PC-3 (cell line): ENCODE measurements around the gene LCNL1. TPM values are rescaled to one million over a fixed set of nuclear protein-coding genes. Genes with fewer than 3 reads are reported as not detected.

Source experiments
- ATAC-seq: fragments of 200-7000 bp; cut with Tn5 transposase; 2 replicates; pipeline ENCODE4 v1.9.1; 2020; ENCODE audit warnings: mild to moderate bottlenecking, moderate library complexity
- BruUV-seq: library from RNA; stranded (reverse); fragments of 400-500 nt; replicated peaks from 2 replicates; lab custom pipeline; 2021; lab: Mats Ljungman, UMichigan
- CTCF ChIA-PET: fragments of 300-600 bp; sonication (Branson Sonifier 250); formaldehyde crosslinking; loops from one replicate; lab custom pipeline; 2022; ENCODE audit warnings: antibody characterized with exemption; lab: Charles Lee
- POLR2A ChIA-PET: fragments of 300-600 bp; sonication (Branson Sonifier 250); formaldehyde crosslinking; loops from one replicate; lab custom pipeline; 2022; ENCODE audit warnings: antibody characterized with exemption; ENCODE audit not compliant: unreplicated experiment; lab: Charles Lee
- DNase-seq: peaks from one replicate; pipeline ENCODE4 v3.0.0-alpha.2; 2015
- H2AFZ ChIP-seq: fragments of 300-600 bp; sonication (generic); 2 replicates; pipeline ENCODE4 v1.6.0; 2016; ENCODE audit warnings: antibody characterized with exemption, low read length
- H3F3A ChIP-seq: fragments of 300-600 bp; sonication (generic); one replicate; pipeline ENCODE4 v1.6.0; 2017; ENCODE audit warnings: antibody characterized with exemption, low read length, control low read depth, mild to moderate bottlenecking; ENCODE audit not compliant: unreplicated experiment
- H3K27ac ChIP-seq: fragments of 300-600 bp; sonication (generic); 2 replicates; pipeline ENCODE4 v1.5.1; 2016; ENCODE audit warnings: mild to moderate bottlenecking, low read length
- H3K27me3 ChIP-seq: fragments of 300-600 bp; sonication (generic); 2 replicates; pipeline ENCODE4 v1.6.1; 2016; ENCODE audit warnings: low read length, mixed read lengths
- H3K36me3 ChIP-seq: fragments of 300-600 bp; sonication (generic); 2 replicates; pipeline ENCODE4 v1.6.1; 2016; ENCODE audit warnings: low read depth, mixed run types, low read length, mixed read lengths
- H3K4me1 ChIP-seq: fragments of 300-600 bp; sonication (generic); 2 replicates; pipeline ENCODE4 v1.5.1; 2016; ENCODE audit warnings: low read length; ENCODE audit not compliant: insufficient read depth
- H3K4me2 ChIP-seq: fragments of 300-600 bp; sonication (generic); 2 replicates; pipeline ENCODE4 v1.6.0; 2016; ENCODE audit warnings: low read length
- H3K4me3 ChIP-seq: fragments of 300-600 bp; sonication (generic); 2 replicates; pipeline ENCODE4 v1.5.1; 2016; ENCODE audit warnings: mild to moderate bottlenecking, low read length, mixed read lengths
- H3K79me2 ChIP-seq: fragments of 300-600 bp; sonication (generic); 2 replicates; pipeline ENCODE4 v1.6.1; 2017; ENCODE audit warnings: low read length, mixed read lengths
- H3K9ac ChIP-seq: fragments of 300-600 bp; sonication (generic); 2 replicates; pipeline ENCODE4 v1.6.0; 2016; ENCODE audit warnings: mild to moderate bottlenecking, low read length
- H3K9me2 ChIP-seq: fragments of 300-600 bp; sonication (generic); replicated peaks from 2 replicates; pipeline ENCODE4 v1.6.1; 2016; ENCODE audit warnings: mixed run types, low read length, mixed read lengths
- H3K9me3 ChIP-seq: fragments of 300-600 bp; sonication (generic); 2 replicates; pipeline ENCODE4 v1.6.1; 2016; ENCODE audit warnings: low read length, mixed read lengths
- H4K20me1 ChIP-seq: fragments of 300-600 bp; sonication (generic); 2 replicates; pipeline ENCODE4 v1.6.1; 2016; ENCODE audit warnings: low read length, mixed read lengths
- EZH2 ChIP-seq: fragments of 300-600 bp; sonication (generic); IDR thresholded peaks from one replicate; pipeline ENCODE4 v1.6.1; 2017; ENCODE audit warnings: antibody characterized with exemption, mild to moderate bottlenecking, low read length; ENCODE audit not compliant: unreplicated experiment
- EZH2phosphoT487 ChIP-seq: fragments of 300-600 bp; sonication (generic); IDR thresholded peaks from 2 replicates; pipeline ENCODE4 v1.6.1; 2018; ENCODE audit warnings: mild to moderate bottlenecking, antibody characterized with exemption, low read length, borderline replicate concordance
- intact Hi-C: fragments of 100-400 bp; cut with micrococcal nuclease; formaldehyde crosslinking; loops from 2 replicates; pipeline ENCODE4 v1.9.0; 2023
- total RNA-seq: library from RNA; depleted of rRNA; stranded (reverse); fragments of >200 nt; gene quantifications from 2 replicates; pipeline ENCODE4 v1.2.3, GENCODE V29; 2014
- TF ChIP-seq, protein P1 (sequence below): fragments of 300-600 bp; sonication (generic); conservative IDR thresholded peaks from 2 replicates; pipeline ENCODE4 v1.5.1; 2017; ENCODE audit warnings: antibody characterized with exemption, low read depth, mild to moderate bottlenecking, low read length

Gene LCNL1
- total RNA-seq, 1 experiment from 2014 or later, result not detected

DNA sequence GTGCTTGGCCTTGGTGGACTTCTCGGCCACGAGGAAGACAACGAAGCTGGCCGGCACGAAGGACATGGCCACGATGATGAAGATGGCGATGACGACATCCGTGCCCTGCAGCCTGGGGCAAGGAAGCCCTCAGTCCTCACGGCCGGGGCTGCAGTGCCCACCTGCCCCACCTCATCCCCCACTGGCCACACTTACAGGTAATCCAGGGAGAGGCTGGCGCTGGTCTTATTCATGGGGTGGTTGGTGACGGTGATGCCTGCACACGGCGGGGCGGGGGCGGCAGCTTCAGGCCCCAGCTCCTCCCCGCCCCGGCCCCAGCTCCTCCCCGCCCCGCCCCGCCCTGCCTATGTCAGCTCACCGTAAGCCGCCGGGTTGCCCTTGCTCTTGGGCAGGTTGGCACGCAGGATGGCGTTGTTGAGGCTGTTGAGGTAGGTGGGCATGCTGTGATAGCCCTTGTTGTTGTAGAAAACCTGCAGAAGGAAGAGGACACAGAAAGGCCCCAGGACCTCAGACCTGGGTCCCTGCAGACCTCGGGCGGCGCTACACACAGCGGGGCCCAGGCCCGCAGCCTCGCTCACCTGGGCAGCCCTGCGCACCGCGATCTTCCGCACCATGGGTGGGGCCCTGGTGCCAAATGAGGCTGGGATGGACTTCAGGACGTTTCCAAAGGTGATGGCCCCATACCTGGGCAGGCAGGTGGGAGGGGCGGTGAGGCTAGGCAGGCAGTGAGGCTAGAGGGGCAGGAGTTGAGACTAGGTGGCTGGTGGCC is 29.3 kb downstream of the LCNL1 start:
- no peaks in the 10 kb centered on the region for H3K27me3 ChIP-seq
- no peak overlapping the region for H3K9ac ChIP-seq
- TF ChIP-seq, protein P1, sequence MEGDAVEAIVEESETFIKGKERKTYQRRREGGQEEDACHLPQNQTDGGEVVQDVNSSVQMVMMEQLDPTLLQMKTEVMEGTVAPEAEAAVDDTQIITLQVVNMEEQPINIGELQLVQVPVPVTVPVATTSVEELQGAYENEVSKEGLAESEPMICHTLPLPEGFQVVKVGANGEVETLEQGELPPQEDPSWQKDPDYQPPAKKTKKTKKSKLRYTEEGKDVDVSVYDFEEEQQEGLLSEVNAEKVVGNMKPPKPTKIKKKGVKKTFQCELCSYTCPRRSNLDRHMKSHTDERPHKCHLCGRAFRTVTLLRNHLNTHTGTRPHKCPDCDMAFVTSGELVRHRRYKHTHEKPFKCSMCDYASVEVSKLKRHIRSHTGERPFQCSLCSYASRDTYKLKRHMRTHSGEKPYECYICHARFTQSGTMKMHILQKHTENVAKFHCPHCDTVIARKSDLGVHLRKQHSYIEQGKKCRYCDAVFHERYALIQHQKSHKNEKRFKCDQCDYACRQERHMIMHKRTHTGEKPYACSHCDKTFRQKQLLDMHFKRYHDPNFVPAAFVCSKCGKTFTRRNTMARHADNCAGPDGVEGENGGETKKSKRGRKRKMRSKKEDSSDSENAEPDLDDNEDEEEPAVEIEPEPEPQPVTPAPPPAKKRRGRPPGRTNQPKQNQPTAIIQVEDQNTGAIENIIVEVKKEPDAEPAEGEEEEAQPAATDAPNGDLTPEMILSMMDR, result no peak
- no peak for TF ChIP-seq EZH2
- no peak for TF ChIP-seq EZH2phosphoT487
- no peak overlapping the region for H2AFZ ChIP-seq
- no TSS peak for BruUV-seq
- CTCF ChIA-PET, result no interaction called here
- H3K9me3 ChIP-seq, result no peaks in the 10 kb centered on the region
- H3K4me2 ChIP-seq, result no peak overlapping the region
- ATAC-seq (no peak), DNase-seq (no peak)
- no peaks in the 10 kb centered on the region for H3K9me2 ChIP-seq
- H3K4me3 ChIP-seq, result no peak overlapping the region
- H3K79me2 ChIP-seq, result no peaks in the 10 kb centered on the region
- no peak overlapping the region for H3K27ac ChIP-seq
- no peaks in the 10 kb centered on the region for H4K20me1 ChIP-seq
- POLR2A ChIA-PET, result no interaction called here
- H3F3A ChIP-seq, result no peaks in the 10 kb centered on the region
- no peaks in the 10 kb centered on the region for H3K4me1 ChIP-seq
- no peaks in the 10 kb centered on the region for H3K36me3 ChIP-seq
- intact Hi-C loops, result no loop called here

DNA sequence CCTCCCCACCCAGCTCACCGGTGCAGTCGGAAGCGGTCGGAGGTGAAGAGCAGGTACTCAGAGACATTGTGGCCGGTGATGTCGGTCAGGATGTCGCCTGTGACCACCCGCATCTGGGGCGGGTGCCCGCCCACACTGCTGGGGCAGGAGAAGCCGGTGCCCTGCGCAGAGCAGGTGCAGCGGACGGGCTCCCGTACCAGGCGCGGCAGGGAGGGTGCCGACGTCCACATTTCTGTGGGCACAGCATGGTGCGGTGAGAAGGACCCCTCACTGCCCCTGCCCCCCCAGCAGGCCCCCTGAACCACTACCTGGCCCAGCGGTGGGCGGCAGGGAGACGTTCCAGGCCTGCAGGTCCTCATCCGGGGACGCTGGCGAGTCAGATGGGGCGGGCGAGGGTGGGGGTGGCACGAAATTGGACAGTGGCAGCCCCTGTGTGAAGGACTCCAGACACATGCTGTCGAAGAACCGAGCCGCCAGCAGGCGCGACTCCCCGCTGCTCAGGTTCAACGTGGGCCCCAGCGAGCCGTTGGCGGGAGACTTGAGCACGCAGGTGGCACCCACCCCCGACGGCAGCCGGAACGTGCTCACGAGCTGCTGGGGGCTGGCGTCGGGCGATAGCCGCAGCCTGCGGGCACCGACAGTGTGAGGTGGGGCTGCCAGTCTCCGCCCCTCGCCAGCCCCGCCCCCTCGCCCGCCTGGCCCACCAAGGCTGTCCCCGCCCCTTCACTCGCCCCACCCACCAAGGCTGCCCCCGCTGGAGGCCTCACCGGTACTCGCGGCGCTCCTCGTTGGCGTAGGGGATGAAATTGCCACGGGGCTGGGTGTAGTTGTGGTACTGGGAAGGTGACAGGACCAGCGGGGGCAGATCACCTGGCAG is 30.1 kb downstream of the LCNL1 start:
- H3K4me2 ChIP-seq, result no peak overlapping the region
- ChIA-PET POLR2A (no interaction called here), CTCF (no interaction called here)
- H3K9me3 ChIP-seq, result no peaks in the 10 kb centered on the region
- H3K4me3 ChIP-seq, result no peak overlapping the region
- no peak for ATAC-seq
- H3K36me3 ChIP-seq, result no peaks in the 10 kb centered on the region
- no peak overlapping the region for H3K27ac ChIP-seq
- H3K9ac ChIP-seq, result no peak overlapping the region
- H3K27me3 ChIP-seq, result no peaks in the 10 kb centered on the region
- TF ChIP-seq EZH2phosphoT487 (no peak), EZH2 (no peak)
- TF ChIP-seq, protein P1, result no peak
- intact Hi-C loops, result no loop called here
- H4K20me1 ChIP-seq, result no peaks in the 10 kb centered on the region
- no peak overlapping the region for H2AFZ ChIP-seq
- DNase-seq, result no peak
- H3K79me2 ChIP-seq, result no peaks in the 10 kb centered on the region
- no peaks in the 10 kb centered on the region for H3K4me1 ChIP-seq
- H3K9me2 ChIP-seq, result no peaks in the 10 kb centered on the region
- no peaks in the 10 kb centered on the region for H3F3A ChIP-seq
- BruUV-seq, result no TSS peak
